ENCODE results near the gene HS3ST3A1. TPM values are rescaled to one million over a fixed set of nuclear protein-coding genes. Genes with fewer than 3 reads are reported as not detected.

Gene HS3ST3A1
- total and polyA plus RNA-seq, 2 experiments from 2014 or later, result 1.2 to 1.5 TPM

DNA sequence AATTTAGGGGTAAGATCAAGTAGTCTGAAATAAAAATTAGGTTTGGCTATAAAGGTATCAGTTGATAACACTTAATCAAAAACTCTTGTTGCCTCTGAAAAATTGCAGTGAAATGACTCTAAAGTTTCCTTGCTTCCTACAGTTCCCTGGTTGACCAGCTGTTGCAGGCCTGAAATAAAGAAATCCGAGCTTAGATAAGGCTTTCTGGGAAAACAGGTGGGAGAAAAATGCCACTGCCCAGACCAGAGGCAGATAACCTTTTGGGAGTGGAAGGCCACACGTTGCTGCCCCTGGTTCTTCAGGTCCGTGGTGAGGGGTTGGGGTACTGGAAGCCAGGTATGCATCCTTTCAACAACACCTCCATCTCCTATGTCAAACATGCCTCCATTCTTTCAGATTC is 111.3 kb downstream of the HS3ST3A1 start:
- H3K36me3 ChIP-seq (replicated peaks; ENCODE audit: insufficient read depth, low read depth), result no peaks in the 10 kb centered on the region
- no peaks in the 10 kb centered on the region for H3K79me2 ChIP-seq
- H3K9me2 ChIP-seq (replicated peaks; ENCODE audit: insufficient read depth), result no peaks in the 10 kb centered on the region
- 63% methylated on average over 3 of the region's 3 CpGs for WGBS (ENCODE audit: low lambda C conversion rate, missing lambda C conversion rate)
- TF ChIP-seq, protein P1, sequence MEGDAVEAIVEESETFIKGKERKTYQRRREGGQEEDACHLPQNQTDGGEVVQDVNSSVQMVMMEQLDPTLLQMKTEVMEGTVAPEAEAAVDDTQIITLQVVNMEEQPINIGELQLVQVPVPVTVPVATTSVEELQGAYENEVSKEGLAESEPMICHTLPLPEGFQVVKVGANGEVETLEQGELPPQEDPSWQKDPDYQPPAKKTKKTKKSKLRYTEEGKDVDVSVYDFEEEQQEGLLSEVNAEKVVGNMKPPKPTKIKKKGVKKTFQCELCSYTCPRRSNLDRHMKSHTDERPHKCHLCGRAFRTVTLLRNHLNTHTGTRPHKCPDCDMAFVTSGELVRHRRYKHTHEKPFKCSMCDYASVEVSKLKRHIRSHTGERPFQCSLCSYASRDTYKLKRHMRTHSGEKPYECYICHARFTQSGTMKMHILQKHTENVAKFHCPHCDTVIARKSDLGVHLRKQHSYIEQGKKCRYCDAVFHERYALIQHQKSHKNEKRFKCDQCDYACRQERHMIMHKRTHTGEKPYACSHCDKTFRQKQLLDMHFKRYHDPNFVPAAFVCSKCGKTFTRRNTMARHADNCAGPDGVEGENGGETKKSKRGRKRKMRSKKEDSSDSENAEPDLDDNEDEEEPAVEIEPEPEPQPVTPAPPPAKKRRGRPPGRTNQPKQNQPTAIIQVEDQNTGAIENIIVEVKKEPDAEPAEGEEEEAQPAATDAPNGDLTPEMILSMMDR (IDR thresholded peaks at IDR 0.05; ENCODE audit: poor library complexity), result no peak
- TF ChIP-seq EZH2 (IDR thresholded peaks at IDR 0.05; ENCODE audit: borderline replicate concordance), result no peak
- TF ChIP-seq EZH2phosphoT487 (IDR thresholded peaks at IDR 0.05; ENCODE audit: low read depth, severe bottlenecking, unreplicated experiment), result no peak
- H4K20me1 ChIP-seq (ENCODE audit: insufficient read depth, poor library complexity, severe bottlenecking), result no peaks in the 10 kb centered on the region
- DNase-seq (ENCODE audit: low spot score), result no peak
- H3K9me3 ChIP-seq (ENCODE audit: low read depth), result no peaks in the 10 kb centered on the region
- no peaks in the 10 kb centered on the region for H3K27me3 ChIP-seq
- no peak overlapping the region for H3K27ac ChIP-seq
- H3K4me1 ChIP-seq (ENCODE audit: insufficient read depth), result no peaks in the 10 kb centered on the region
- H3K4me2 ChIP-seq, result no peak overlapping the region
- H2AFZ ChIP-seq, result no peak overlapping the region
- H3K4me3 ChIP-seq, result no peak overlapping the region

DNA sequence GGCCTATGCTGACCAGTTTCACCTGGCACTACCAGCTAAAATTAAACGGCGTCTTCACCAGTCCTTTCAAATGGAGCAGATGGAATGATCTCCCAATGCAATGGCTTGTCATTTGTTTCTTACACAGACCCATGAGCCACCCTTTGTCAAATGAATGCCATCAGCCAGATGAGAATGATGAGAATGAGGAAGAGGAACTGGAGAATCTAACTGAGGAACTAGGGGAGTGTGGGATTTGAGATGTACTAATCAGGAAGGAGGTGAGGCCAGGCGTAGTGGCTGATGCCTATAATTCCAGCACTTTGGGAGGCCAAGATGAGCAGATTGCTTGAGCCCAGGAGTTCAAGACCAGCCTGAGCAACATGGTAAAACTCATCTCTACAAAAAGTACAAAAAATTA is 116.4 kb downstream of the HS3ST3A1 start:
- DNase-seq (ENCODE audit: low spot score), result no peak
- no peak overlapping the region for H2AFZ ChIP-seq
- H3K79me2 ChIP-seq, result no peaks in the 10 kb centered on the region
- WGBS (ENCODE audit: low lambda C conversion rate, missing lambda C conversion rate), result 98% methylated on average over 3 of the region's 3 CpGs
- H3K9me3 ChIP-seq (ENCODE audit: low read depth), result no peaks in the 10 kb centered on the region
- no peaks in the 10 kb centered on the region for H4K20me1 ChIP-seq (ENCODE audit: insufficient read depth, poor library complexity, severe bottlenecking)
- no peak overlapping the region for H3K4me2 ChIP-seq
- no peaks in the 10 kb centered on the region for H3K36me3 ChIP-seq (replicated peaks; ENCODE audit: insufficient read depth, low read depth)
- H3K4me1 ChIP-seq (ENCODE audit: insufficient read depth), result no peaks in the 10 kb centered on the region
- no peak overlapping the region for H3K27ac ChIP-seq
- H3K4me3 ChIP-seq, result no peak overlapping the region
- H3K9me2 ChIP-seq (replicated peaks; ENCODE audit: insufficient read depth), result no peaks in the 10 kb centered on the region
- H3K27me3 ChIP-seq, result no peaks in the 10 kb centered on the region
- TF ChIP-seq, protein P1 (IDR thresholded peaks at IDR 0.05; ENCODE audit: poor library complexity), result no peak
- TF ChIP-seq EZH2phosphoT487 (IDR thresholded peaks at IDR 0.05; ENCODE audit: low read depth, severe bottlenecking, unreplicated experiment) (no peak), EZH2 (IDR thresholded peaks at IDR 0.05; ENCODE audit: borderline replicate concordance) (no peak)

DNA sequence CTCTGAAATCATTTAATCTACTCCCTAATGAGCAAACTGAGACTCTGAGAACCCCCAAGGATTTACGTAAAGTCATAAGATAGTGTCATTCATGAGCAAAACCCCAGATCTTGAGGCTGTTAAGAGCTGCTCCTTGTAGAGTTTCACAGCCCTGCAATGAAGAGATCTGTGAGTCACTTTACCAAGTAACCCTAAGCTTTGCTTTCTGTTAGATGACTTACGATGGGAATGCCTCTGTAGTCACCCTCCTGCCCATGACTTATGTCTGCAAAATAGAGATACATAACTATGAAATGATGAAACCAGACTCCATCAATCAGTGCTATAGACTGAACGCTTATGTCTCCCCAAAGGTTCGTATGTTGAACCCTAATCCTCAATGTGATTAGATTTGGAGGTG is 117.7 kb downstream of the HS3ST3A1 start:
- Histone ChIP-seq H3K4me2 (no peak overlapping the region), H3K9me3 (ENCODE audit: low read depth) (no peaks in the 10 kb centered on the region), H3K9me2 (replicated peaks; ENCODE audit: insufficient read depth) (no peaks in the 10 kb centered on the region), H3K27me3 (no peaks in the 10 kb centered on the region), H2AFZ (no peak overlapping the region), H4K20me1 (ENCODE audit: insufficient read depth, poor library complexity, severe bottlenecking) (no peaks in the 10 kb centered on the region), H3K36me3 (replicated peaks; ENCODE audit: insufficient read depth, low read depth) (no peaks in the 10 kb centered on the region), H3K79me2 (no peaks in the 10 kb centered on the region), H3K4me3 (no peak overlapping the region), H3K4me1 (ENCODE audit: insufficient read depth) (no peaks in the 10 kb centered on the region), H3K27ac (no peak overlapping the region)
- DNase-seq (ENCODE audit: low spot score), result no peak
- TF ChIP-seq EZH2phosphoT487 (IDR thresholded peaks at IDR 0.05; ENCODE audit: low read depth, severe bottlenecking, unreplicated experiment), result no peak
- TF ChIP-seq, protein P1 (IDR thresholded peaks at IDR 0.05; ENCODE audit: poor library complexity), result no peak
- TF ChIP-seq EZH2 (IDR thresholded peaks at IDR 0.05; ENCODE audit: borderline replicate concordance), result no peak
- WGBS (ENCODE audit: low lambda C conversion rate, missing lambda C conversion rate), result 96% methylated on average over 4 of the region's 4 CpGs

GRCh38 chr17:13480877-13481276 is 120.9 kb downstream of the HS3ST3A1 start:
- Histone ChIP-seq H3K4me3 (no peak overlapping the region), H3K4me2 (no peak overlapping the region), H3K9me3 (ENCODE audit: low read depth) (no peaks in the 10 kb centered on the region), H2AFZ (no peak overlapping the region), H3K4me1 (ENCODE audit: insufficient read depth) (peaks cover 15% of the 10 kb centered on the region), H3K9me2 (replicated peaks; ENCODE audit: insufficient read depth) (no peaks in the 10 kb centered on the region), H3K27ac (no peak overlapping the region), H3K36me3 (replicated peaks; ENCODE audit: insufficient read depth, low read depth) (no peaks in the 10 kb centered on the region), H4K20me1 (ENCODE audit: insufficient read depth, poor library complexity, severe bottlenecking) (no peaks in the 10 kb centered on the region), H3K79me2 (no peaks in the 10 kb centered on the region), H3K27me3 (no peaks in the 10 kb centered on the region)
- no peak for TF ChIP-seq EZH2phosphoT487 (IDR thresholded peaks at IDR 0.05; ENCODE audit: low read depth, severe bottlenecking, unreplicated experiment)
- no peak for TF ChIP-seq EZH2 (IDR thresholded peaks at IDR 0.05; ENCODE audit: borderline replicate concordance)
- TF ChIP-seq, protein P1 (IDR thresholded peaks at IDR 0.05; ENCODE audit: poor library complexity), result no peak
- DNase-seq (ENCODE audit: low spot score), result no peak
